GM18909 (cell line): ENCODE data around the gene PLCB3.

Source experiments
- ATAC-seq: cut with Tn5 transposase; IDR thresholded peaks from one replicate; pipeline ENCODE4 v1.9.1; 2021; ENCODE audit warnings: mild to moderate bottlenecking; ENCODE audit not compliant: unreplicated experiment, poor library complexity

Gene PLCB3

DNA sequence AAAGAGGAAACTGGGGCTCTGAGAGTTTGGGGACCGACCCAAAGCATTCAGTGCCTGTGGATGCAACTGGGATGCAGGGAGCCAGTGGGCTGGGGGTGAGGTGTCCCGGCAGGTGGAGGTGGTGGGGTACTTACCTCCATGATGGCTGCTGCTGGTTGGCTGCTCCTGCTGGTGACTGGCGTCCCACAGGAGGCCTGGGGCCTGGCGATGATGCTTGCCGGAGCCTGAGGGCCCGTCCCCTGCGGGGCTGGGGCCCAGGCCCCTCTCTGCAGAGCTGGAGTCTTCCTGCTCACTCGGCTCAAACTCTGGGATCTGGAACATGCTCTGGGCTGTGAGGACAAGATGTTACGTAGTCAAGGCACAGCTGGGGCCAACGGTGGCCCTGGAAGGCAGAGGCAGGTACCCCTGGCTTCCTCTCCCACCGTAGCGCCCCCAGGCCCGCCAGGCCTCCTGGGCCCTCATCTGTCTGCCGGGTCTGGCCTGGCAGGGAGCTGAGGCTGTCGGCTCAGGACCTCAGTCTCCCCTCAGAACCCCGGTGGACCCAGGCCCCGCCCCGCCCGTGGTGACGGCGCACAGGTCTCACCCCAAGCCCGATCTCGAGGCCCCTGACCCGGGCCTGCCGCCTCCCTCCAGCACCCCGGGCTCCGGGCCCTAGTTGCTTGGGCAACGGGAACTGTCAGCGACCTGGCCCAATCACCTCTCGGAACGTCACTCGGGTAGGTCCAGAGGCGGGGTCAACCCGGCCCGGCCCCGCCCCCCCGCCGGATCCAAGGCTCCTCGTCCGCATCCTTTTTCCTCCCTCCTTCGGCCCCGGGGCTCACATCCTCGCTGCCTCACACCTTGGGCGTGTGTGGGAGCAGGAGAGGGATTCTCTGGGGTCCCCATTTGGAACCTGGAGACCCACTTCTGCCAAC is 33.0 kb downstream of the PLCB3 start, which contains the start of gene BAD:
BAD (minus strand) TSS at position 618 of the 914 bp plus-strand sequence; CDS start at position 321, 297 bp downstream.
- peak; percentile 73 for ATAC-seq

DNA sequence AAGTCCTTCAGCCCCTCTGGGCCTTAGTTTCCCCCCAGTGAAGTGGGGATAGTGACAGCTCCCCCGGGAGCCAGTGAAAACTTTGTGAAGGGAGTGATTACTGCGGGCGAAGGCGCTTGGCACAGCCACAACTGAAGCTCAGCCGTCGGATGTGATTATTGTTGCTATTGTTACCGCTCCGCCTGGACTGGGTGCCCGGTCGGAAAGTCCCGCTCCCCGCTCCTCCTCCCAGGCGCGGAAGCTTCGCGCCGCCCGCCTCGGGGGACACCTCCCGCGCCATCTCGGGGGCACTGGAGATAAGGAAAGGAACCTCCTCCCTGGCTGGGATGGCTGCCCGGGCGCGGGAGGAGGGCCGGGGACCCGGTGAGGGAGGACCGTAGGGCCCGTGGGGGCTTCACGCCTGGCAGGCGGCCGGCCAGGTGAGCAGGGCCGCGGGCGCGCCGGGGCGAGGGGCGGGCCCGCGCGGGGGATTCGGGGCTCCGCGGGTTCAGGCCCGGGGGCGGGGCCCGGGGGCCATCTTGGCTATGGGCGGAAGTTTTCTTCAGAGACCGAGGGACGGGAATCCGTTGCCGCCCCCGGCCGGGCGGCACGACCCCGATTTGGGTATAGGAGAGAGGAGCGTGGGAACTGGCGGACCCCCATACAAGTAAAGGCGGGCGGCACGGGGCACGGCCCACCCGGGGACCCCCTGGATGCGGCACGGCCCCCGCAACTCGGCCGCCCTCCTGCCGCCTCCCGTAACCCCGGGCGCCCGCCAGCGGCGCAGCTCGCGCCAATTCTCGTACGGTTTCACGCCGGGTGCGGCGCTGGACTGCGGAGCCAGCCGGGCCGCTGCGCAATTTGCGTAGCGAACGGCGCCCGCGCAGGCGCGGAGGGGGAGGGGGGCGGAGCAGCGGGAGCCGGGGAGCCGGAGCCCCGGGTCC is 33.9 kb downstream of the PLCB3 start, which contains the start of gene GPR137:
GPR137 (plus strand) TSS at position 887 of the 923 bp plus-strand sequence. CDS start 677 bp downstream, outside the sequence.
- ATAC-seq = peak; percentile 62

DNA sequence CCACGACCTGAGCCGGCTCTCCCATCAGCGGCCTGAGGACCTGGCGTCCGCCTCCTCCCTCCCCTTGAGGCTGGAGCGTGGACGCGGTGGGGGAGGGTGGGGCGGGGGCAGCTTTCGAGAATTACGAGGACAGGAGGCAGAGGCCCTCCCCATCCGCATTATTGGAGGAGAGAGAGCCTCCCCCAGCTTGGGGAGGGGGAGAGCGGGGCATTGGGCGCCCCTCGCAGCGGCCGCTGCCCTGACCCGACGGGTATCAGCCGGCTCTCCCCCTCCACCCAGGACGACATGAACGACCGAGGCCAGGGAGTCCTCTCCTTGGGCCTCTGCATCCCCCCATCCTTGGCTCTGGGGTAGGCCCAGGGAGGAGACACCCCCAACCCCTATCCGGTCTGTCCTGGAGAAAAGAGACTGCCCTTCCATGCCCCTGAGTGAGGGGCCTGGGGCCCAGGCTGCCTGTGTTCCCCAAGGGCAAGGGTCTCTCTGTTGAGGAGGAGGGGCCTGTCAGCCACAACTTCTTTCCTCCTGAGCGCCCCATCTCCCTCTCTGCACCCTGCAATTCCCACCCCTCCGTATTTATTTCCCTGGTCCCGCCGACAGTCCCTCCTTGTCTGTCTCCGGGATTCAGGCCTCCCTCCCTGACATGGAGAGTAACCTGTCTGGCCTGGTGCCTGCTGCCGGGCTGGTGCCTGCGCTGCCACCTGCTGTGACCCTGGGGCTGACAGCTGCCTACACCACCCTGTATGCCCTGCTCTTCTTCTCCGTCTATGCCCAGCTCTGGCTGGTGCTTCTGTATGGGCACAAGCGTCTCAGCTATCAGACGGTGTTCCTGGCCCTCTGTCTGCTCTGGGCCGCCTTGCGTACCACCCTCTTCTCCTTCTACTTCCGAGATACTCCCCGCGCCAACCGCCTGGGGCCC is 34.8 kb downstream of the PLCB3 start:
- no peak for ATAC-seq

DNA sequence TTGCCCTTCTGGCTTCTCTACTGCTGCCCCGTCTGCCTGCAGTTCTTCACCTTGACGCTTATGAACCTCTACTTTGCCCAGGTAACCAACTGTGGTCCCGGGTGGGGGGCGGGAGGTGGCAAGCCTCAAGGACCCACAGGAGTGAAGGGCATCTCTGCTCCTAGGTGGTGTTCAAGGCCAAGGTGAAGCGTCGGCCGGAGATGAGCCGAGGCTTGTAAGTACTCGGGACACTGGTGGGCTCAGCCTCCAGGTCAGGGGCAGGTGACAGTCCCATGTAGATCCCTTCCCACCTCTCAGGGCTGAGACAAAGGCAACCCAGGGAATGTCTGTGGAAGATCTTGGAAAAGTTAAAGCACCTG is 35.5 kb downstream of the PLCB3 start:
- no peak for ATAC-seq

DNA sequence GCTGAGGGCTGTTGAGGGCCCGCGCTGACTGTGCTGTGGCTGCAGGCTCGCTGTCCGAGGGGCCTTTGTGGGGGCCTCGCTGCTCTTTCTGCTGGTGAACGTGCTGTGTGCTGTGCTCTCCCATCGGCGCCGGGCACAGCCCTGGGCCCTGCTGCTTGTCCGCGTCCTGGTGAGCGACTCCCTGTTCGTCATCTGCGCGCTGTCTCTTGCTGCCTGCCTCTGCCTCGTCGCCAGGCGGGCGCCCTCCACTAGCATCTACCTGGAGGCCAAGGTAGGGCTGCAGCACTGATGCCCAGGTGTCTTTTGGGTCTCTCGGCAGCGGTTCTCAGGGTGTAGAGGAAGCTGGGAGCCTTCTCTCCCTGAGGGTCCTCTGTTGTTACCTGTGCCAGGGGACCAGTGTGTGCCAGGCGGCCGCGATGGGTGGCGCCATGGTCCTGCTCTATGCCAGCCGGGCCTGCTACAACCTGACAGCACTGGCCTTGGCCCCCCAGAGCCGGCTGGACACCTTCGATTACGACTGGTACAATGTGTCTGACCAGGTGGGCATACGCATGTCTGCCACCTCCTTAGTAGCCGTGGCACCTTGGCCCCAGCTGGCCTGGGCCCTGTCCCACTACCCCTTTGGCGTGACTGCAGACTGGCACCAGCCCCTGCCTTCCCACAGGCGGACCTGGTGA is 36.5 kb downstream of the PLCB3 start:
- no peak for ATAC-seq

DNA sequence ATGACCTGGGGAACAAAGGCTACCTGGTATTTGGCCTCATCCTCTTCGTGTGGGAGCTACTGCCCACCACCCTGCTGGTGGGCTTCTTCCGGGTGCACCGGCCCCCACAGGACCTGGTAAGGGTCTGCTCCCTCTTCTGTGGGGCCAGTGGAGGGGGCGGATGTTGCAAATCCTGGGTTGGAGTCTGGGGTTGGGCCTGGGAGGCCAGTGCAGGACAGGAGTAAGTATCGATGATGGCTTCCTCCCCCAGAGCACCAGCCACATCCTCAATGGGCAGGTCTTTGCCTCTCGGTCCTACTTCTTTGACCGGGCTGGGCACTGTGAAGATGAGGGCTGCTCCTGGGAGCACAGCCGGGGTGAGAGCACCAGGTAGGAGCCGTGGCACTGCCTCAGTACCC is 37.0 kb downstream of the PLCB3 start:
- ATAC-seq = no peak

DNA sequence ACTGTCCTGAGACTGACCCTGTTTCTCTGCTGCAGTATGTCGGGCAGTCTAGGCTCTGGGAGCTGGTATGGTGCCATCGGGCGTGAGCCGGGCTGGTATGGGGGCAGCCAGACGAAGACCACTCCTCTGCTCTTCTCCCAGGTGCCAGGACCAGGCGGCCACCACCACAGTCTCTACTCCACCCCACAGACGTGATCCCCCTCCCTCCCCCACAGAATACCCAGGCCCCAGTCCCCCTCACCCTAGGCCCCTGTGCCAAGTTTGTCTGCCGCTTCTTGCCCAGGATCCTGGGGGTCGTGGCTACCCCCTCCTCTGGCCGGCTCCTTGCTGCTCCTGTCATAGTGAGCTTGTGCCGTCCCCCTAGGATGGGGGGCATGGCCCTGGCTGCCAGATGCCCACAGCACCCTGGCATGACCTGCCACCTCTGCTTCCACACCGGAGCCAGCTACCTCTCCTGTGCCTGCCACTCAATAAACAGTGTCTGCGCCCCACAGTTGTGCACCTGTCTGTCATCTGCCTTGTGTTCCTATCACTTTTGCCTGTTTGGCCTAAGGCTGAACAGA is 37.8 kb downstream of the PLCB3 start:
- no peak for ATAC-seq

DNA sequence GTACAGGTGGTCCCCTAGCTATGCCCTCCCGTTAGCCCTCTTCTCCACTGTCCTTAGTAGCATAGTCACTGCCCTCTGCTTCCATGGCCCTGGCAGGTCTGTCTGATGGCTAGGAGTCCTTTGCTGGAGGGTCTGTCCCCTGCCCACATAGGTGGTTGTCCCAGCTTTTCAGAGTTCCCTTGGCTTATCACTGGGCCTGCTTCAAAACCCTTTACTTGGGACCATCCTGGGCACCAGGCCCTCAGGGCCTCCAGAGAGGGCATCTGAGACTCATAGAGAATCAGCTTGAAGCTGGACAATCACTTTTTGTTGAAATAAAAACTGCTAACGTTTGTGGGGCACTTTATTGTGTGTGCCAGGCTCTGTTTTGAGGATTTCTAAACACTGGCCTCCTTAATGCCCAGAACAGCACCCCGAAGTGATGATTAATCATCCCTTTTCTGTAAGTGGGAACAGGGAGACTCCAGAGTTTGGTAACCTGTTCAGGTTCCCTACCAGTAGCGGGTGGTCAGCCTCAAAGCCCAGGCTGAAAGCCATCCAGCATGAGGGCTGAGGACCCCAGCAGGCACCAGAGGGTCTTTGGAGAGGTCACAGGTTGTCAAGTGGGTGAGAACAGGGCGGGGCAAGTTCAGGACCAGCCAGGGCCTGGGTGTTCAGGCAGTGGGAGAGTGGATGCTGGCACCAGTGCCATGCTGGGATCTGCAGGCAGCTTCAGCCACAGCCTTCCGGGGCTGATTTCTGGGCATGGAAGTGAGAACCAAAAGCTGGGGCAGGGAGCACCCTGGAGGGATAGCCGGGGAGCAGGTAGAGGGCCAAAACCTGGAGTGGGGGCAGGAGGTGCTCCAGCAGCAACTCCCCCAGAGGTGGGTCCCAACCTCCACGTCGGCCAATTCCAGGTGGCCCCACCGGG is 39.3 kb downstream of the PLCB3 start:
- ATAC-seq = no peak

DNA sequence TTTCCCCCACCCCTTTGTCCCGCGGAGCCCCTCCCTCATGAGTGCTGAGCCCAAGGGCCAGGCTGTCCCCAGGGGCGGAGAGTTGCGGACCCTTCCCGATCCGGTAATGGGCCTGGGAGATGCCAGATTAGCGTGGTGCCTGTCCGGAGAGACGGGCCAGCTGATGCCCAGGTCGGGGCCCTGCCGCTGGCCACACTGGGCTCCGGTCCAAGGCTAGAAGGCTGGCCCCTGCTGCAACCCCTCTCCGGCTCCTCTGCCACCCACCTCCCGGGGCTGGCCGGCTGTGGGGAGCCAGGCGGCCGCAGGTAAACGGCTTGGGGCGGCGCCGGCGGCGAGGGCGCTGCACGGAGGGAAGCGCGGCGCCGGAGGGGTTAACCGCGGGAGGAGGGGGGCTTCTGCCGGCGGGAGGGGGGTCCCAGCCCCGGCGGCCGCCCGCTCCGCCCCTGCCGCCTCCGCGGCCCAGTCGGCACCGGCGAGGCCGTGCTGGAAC is 40.0 kb downstream of the PLCB3 start, which contains the start of gene KCNK4:
KCNK4 (plus strand) TSS at position 41 of the 490 bp plus-strand sequence. CDS start 1,717 bp downstream, outside the sequence.
- ATAC-seq = no peak

DNA sequence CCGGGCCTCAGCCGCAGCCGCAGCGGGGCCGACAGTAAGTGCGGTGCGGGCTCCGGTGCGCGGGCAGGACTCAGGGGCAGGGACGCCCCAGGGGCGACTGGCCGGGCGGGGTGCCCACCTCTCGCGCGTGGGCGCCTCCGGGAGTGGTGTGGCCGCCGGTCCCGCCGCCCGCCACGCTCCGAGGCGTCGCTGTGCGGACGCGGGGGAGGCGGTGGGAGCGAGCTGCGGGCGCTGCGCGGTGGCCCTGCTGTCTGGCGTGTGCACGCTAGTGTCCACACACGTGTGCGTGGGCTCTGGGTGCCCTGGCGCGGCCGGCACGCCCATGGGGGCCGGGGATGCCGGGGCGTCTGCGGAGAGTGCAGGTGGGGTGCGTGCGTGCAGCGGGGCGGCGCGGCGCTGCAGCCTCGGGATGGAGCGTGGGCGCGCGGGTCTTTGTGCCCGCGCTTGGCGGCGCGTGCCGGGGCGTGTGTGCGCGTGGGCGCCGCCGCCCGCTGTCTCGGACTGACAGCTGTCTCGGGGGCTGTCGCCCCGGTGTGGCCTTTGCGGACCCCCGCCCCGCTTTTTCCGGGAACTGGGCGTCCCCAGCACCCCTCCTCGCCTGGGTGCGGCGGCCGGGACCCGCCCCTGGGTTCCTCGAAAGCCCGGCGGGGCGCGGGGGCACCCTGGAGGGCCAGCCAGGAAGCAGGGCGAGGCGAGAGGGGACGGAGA is 40.6 kb downstream of the PLCB3 start:
- no peak for ATAC-seq

DNA sequence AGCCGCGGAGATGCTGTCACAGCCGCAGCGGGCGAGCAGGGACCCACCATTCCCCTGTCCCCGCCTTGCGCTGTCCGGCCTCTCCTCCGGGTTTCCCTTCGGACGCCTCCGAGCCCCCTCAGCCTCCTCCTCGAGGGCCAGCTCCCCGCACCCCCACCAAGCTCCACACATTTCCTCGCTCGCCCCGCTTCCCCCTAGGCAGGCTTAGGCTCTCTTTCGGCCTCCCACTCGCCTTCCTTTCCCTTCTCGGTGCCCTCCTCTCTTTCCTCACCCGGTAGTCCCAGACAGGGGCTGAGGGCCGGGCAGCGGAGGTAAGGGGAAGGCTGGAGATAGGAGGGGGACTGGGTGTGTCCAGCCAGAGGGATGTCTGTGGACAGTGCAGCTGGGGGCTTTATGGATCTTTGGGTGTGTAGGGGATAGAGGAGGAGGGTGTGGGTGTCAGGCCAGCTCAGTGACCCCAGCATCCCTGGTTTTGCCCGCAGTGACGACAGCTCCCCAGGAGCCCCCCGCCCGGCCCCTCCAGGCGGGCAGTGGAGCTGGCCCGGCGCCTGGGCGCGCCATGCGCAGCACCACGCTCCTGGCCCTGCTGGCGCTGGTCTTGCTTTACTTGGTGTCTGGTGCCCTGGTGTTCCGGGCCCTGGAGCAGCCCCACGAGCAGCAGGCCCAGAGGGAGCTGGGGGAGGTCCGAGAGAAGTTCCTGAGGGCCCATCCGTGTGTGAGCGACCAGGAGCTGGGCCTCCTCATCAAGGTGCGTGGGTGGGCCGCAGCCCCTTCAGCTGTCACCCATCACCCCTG is 41.3 kb downstream of the PLCB3 start:
- ATAC-seq = no peak

DNA sequence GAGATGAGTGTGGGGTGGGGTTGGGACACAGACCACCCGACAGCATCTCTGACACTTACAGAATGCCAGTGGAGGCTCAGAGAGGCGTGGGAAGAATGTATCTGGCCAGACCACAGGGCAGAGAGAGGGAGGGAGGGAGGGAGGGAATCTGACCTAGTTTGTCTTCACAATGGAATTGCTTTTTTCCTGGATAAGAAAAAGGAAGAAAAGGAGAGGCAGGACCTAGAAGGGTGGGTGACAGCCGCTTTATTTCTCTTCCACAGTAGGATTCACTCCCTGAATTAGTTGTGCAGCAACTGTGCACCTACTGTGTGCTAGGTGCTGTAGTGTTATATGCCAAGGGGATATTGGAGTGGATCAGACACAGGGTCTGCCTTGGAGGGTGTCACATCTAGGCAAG is 43.4 kb downstream of the PLCB3 start:
- no peak for ATAC-seq

DNA sequence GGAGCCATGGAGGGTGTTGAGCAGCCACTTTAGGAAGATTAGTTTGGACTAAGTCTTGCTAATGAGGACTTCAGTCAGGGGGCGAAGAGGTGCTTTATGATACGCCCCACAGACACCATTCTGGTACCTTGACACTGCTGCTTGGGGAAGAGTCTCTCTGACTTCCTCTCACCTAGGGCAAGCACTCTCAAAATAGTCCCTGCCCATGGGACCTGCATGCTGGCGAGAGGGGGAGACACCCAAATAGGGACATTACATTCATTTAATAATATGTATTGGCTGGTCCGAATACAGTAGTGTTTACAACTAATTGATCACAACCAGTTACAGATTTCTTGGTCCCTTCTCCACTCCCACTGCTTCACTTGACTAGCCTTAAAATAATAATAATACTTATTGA is 44.4 kb downstream of the PLCB3 start:
- no peak for ATAC-seq

DNA sequence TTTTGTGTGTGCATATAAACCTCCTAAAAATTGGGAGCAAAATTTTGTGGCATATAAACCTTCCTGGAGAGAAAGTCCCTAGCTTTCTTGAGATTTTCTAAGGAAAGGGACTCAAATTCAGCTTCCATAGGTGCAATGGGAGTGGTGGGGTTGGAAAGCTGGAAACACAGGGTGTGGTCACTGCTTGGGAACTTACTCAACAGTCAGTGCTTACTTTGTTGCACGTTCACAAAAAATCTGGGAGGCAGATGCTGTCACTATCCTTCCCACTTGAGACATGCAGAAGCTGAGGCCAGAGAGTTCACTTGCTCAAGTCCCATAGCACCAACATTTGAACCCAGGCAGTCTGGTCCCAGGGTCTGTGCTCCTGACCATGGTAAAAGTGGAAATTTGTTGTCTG is 44.9 kb downstream of the PLCB3 start:
- ATAC-seq = no peak

DNA sequence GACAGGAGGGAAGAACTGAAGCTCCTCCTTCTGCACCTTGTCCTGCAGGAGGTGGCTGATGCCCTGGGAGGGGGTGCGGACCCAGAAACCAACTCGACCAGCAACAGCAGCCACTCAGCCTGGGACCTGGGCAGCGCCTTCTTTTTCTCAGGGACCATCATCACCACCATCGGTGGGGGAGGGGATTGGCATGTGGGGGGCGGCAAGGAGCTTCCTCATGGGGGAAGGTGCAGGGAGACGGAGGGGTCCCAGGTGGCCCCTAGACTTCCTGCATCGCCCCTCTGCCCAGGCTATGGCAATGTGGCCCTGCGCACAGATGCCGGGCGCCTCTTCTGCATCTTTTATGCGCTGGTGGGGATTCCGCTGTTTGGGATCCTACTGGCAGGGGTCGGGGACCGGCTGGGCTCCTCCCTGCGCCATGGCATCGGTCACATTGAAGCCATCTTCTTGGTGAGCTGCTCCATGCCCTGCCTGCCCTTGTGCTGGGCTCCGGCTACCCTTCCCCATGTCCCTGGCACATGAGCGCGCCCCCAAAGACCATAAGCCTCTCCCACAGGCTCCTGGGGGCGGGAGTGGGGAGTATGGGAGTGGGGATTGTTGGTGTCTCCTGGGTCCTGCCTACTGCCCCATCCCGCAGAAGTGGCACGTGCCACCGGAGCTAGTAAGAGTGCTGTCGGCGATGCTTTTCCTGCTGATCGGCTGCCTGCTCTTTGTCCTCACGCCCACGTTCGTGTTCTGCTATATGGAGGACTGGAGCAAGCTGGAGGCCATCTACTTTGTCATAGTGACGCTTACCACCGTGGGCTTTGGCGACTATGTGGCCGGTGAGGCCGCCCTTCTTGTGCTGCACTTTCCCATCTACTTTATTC is 45.7 kb downstream of the PLCB3 start:
- no peak for ATAC-seq
